Epidermal melanocyte (primary cell): ENCODE results near the gene CEMP1.
"Not testable (repeated sequence)": the region's sequence is repeated elsewhere in the genome, so short reads cannot be mapped to it uniquely, and the experiment has no call there.

Experiments used
- DNase-seq: peaks from one replicate; pipeline ENCODE4 v3.0.0; 2011; ENCODE audit warnings: low spot score; ENCODE audit not compliant: insufficient read length

CEMP1 gene

GRCh38 chr16:2537451-2538379 is 6.5 kb upstream of the CEMP1 start, which contains the start of gene PDPK1:
Gene PDPK1 (plus strand): TSS chr16:2538021. CDS start chr16:2538113, 92 bp downstream.
- DNase-seq = peak; percentile 92

- DNase-seq = no peak
These were observed 4.4 kb upstream of the CEMP1 start for GRCh38 chr16:2535625-2536013.

DNA sequence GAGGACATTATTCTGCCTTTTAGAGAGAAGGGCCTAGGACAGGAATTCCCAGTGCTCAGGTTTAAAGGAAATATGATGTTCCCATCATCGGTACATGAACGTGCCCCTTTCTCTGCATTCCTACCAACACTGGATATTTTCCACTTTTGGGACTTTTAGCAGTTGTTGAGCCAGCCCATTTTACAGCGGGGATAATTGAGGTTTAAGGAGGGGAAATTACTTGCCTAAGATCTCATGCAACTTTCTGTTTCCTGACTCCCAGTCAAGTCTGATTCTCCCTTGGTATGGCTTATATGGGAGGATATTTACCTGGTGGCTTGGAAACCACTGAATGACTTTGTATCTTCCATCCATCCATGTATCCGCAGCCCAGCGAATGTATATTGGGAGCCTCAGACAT is 3.1 kb upstream of the CEMP1 start:
- not testable (repeated sequence) for DNase-seq

DNA sequence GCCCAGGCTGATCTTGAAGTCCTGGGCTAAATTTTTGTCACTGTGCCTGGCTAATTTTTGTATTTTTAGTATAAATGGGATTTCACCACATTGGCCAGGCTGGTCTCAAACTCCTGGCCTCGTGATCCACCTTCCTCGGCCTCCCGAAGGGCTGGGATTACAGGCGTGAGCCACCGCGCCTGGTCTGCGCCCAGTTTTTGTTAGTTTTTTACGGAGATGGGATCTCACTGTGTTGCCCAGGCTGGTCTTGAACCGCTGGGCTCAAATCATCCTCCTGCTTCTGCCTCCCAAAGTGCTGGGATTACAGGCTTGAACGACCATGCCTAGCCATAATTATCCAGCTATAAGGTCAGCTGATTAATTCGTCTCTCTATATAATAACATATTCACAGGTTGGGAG is 2.7 kb upstream of the CEMP1 start:
- no peak for DNase-seq

DNA sequence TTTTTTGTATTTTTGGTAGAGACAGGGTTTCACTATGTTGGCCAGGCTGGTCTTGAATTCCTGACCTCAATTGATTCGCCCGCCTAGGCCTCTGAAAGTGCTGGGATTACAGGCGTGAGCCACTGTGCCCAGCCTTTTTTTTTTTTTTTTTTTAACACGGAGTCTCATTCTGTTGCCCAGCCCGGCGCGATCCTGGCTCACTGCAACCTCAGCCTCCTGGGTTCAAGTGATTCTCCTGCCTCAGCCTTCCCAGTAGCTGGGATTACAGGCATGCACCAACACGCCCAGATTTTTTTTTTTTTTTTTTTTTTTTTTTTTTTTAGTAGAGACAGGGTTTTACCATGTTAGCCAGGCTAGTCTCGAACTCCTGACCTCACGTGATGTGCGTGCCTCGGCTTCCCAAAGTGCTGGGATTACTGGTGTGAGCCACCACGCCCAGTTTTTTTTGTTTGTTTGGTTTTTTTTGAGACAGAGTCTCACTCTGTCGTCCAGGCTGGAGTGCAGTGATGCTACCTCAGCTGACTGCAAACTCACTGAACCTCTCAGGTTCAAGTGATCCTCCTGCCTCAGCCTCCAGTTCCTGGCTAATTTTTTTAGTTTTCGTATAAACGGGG is 2.0 kb upstream of the CEMP1 start:
- DNase-seq = not testable (repeated sequence)

DNA sequence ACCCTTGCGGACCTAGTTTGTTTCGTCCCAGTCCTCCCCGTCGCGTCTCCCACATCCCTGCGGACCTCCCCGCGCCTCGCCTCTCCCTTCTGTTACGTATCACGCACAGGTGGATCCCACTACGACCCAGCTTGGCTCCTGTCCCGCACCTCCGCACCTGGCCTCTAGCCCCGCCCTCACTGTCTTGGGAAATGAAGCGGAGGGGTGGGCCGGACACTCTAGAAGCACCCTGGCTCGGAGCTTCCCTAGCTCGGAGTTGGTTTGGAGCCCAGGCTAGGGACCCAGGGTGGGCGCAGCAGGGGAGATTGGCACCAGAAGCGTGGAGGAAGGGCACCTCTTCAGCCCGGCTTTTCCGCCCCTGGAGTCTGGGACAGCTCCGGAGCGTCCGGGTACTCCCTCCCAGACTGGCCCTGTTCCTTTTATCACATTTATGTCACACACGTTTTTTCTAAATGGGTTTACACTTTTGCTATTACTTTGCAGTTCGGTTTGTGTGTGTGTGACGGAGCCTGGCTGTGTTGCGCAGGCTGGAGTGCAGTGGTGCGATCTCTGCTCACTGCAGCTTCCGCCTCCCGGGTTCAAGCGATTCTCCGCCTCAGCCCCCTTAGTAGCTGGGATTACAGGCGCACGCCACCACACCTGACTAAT is 1.4 kb upstream of the CEMP1 start:
- DNase-seq = no peak

GRCh38 chr16:2531696-2532493 is 687 bp upstream of the CEMP1 start:
- peak; percentile 99 for DNase-seq

DNA sequence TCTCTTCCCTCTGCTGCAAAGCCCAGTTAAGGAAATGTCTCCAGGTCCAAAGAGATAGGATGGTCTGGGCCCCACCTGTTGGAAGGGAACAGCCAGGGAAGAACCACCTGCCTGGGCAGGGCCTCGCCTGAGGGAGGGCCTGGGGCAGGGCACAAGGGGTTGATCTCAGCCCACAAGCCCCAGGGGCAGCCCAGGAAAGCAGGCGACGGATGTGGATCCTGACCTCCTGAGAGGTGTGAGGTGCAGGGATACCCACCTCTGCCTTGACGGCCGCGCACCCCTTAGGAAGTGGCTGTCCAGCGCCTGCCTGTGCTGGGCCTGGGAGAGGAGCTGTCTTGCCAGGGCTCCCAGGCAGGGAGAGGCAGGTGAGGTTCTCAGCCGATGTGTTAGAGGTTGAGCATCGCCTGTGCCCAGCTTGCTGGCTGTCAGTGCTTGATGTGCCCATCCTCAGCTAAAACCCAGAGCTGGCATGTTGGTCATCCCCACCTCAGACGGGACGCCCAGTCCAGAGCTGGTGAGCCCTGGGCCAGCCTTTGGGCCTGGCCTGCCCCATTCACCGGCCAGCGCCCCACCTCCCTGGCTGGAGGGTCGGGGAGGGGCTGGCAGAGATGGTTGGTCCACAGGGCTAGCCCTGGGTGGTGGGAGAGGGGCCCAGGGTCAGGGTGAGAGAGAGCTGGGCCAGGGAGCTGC is 434 bp downstream of the CEMP1 start:
- no peak for DNase-seq

DNA sequence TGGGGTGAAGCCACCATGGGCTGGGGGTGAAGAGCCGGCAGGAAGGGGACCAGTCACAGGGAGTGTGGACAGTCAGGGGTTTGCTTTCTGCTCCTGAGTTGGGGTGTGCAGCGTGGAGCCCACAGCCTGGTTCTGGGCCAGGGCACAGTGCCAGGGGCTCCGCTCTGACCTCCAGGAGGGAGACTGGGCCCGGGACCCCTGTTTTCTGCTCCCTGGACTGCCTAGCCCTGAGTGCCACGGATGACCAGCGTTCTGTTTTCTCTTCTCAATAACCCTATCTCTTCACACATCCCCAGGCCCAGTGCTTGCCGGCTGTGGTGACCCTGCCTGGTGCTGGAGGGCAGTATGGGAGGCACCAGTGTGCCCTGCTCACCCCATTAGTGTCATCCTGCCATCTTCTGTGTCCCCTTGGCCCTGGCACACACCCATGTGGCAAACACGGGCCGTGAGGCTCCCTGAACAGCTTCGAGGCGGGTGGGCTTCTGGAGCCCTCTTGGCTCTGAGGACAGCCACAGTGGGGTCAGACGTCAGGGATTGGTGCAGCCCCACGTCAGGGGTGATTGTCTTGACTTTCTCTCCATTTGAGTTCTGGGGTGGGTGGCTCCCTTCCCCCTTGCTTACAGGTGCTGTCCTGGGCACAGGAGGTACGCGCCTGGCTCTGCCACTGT is 1.1 kb downstream of the CEMP1 start:
- no peak for DNase-seq

DNA sequence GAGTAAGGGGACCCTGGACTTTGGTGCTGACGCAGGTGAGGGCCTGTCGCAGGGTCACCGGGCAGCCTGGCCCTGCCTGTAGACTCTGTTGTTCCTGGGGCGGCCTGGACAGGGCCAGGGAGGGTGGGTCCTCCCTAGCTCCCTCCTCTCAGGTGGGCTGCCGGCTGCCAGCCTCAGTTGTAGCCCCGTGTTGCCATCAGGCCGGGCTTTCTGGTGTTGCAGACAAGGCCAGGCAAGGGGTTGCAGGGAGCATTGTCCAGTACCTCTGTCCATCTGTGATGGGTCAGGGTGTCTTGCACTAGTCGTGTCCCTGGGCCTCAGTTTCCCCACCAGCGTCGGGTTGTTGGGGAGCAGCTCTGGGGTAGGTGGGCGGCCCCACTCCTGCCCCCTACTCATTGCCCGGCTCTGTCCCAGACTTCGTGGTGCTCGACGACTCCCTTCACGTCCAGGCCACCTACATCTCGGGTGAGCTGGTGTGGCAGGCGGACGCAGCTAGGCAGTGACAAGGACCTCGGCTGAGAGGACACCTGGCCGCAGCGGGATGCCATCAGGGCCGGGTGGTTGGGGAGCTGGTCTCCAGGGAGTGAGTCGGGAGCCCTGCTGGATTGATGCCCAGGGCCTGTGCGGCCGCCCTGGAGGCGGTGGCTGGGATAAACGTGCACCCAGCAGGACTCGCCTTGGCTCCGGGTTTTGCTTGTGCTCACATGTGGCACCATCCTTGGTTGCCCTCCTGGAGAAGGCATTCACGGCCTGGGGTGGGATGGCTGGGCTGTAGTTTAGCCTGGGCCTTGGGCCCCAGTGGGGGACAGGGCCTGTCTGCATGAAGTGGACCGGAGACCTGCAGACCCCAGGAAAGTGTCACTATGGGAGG is 1.9 kb downstream of the CEMP1 start:
- no peak for DNase-seq

- DNase-seq = no peak
These were observed 2.8 kb downstream of the CEMP1 start for GRCh38 chr16:2528161-2529060.

DNA sequence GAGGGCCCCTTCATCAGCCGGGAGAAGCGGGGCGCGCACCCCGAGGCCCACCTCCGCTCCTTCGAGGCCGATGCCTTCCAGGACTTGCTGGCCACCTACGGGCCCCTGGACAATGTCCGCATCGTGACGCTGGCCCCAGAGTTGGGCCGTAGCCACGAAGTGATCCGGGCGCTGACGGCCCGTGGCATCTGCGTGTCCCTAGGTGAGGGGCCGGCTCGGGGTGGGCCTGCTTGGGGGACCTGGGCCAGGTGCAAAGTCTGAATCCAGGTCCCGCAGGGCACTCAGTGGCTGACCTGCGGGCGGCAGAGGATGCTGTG is 3.5 kb downstream of the CEMP1 start:
- no peak for DNase-seq

GRCh38 chr16:2527071-2527783 is 4.0 kb downstream of the CEMP1 start:
- DNase-seq = no peak

DNA sequence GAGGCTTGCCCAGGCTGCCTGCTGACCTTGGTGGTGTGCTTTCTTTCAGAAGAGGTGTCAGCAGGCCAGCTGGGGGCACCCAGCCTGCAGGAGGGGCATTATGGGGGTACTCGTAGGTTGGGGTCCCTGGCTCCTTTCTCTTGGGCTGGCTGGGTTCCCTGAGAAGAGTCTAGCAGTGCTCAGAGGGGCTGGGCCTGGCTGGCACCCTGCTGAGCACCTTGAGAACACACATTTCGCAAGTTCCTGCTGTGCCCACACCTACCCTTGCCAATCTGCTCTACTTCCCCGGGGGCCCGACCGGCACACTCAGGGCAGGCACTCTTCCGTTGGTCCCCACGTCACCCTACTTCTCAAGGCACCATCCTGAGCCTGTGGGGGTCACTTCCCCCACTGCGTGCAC is 5.1 kb downstream of the CEMP1 start:
- DNase-seq = no peak

GRCh38 chr16:2524339-2524938 is 6.8 kb downstream of the CEMP1 start:
- no peak for DNase-seq

- no peak for DNase-seq
These were observed 7.4 kb downstream of the CEMP1 start for GRCh38 chr16:2523801-2524231.

DNA sequence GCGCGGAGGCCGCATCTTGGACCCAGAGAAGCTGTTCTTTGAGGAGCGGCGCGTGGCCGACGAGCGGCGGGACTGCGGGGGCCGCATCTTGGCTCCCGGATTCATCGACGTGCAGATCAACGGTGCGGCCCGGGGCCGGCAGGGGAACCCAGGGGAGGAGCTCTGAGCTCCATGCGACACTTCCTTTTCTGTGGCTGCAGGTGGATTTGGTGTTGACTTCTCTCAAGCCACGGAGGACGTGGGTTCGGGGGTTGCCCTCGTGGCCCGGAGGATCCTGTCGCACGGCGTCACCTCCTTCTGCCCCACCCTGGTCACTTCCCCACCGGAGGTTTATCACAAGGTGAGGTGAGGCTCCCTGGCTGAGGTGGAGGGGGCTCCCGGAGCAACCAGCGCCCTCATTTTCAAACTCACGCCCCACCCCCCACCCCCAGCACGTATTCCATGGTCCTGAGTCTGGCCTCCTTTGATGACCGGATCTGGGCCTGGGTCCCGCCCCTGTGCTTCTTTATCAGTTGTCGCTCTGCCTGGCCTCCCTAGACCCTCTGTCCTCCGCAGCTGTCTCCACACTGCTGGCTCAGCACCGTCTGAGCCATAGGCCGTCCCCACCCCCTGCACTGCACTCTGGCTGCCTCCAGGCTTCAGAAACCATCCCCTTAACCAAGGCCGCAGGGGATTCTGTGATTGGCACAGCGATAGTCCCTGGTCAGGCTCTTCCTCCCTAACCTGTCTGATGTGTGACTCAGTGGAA is 10.2 kb downstream of the CEMP1 start:
- no peak for DNase-seq
